Measurements from ENCODE around the gene SPO11.

DNA sequence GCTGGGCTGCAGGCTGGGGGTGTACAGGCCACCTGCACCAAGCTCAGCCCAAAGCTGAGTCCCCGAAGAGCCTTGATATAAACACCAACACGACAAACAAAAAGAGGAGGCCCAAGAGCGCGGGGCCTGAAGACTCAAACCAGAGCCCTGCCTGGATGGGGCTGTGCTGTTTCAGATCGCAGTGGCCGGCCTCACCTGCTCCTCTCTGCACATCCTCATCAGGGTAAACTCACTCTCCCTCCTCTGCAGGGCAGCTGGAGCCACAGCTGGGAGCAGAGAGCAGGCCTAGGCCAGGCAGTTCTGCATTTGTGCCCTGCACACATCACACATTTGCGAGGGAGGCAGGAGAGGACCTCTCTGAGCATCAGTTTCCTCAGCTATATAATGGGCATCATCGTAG, 57.9 kb downstream of the SPO11 start:
- no peak for TF ChIP-seq STAT1 (IDR thresholded peaks at IDR 0.05; ENCODE audit: unreplicated experiment)
- no peak for TF ChIP-seq CTCF (conservative IDR thresholded peaks at IDR 0.05; ENCODE audit: low read depth in 2 of 2)
- TF ChIP-seq POLR2AphosphoS5 (IDR thresholded peaks at IDR 0.05; ENCODE audit: low read depth), result no peak
- TF ChIP-seq EZH2 (IDR thresholded peaks at IDR 0.05; ENCODE audit: low read depth, unreplicated experiment), result no peak
- no peak for TF ChIP-seq EZH2phosphoT487 (IDR thresholded peaks at IDR 0.05; ENCODE audit: unreplicated experiment)
- no peak for TF ChIP-seq NANOG (IDR thresholded peaks at IDR 0.05; ENCODE audit: borderline replicate concordance)
- no peak for TF ChIP-seq JUNB (IDR thresholded peaks at IDR 0.05; ENCODE audit: unreplicated experiment)
- TF ChIP-seq CREB1 (CRISPR knock-in tag; IDR thresholded peaks at IDR 0.05; ENCODE audit: low read depth), result no peak

Data from GM23338 (cell line).